HG02981 (cell line): Measurements from ENCODE around the gene WIPF1.

Experiments
- ATAC-seq: cut with Tn5 transposase; IDR thresholded peaks from one replicate; pipeline ENCODE4 v1.9.1; 2021; ENCODE audit warnings: mild to moderate bottlenecking, moderate library complexity; ENCODE audit not compliant: unreplicated experiment

WIPF1 gene

DNA sequence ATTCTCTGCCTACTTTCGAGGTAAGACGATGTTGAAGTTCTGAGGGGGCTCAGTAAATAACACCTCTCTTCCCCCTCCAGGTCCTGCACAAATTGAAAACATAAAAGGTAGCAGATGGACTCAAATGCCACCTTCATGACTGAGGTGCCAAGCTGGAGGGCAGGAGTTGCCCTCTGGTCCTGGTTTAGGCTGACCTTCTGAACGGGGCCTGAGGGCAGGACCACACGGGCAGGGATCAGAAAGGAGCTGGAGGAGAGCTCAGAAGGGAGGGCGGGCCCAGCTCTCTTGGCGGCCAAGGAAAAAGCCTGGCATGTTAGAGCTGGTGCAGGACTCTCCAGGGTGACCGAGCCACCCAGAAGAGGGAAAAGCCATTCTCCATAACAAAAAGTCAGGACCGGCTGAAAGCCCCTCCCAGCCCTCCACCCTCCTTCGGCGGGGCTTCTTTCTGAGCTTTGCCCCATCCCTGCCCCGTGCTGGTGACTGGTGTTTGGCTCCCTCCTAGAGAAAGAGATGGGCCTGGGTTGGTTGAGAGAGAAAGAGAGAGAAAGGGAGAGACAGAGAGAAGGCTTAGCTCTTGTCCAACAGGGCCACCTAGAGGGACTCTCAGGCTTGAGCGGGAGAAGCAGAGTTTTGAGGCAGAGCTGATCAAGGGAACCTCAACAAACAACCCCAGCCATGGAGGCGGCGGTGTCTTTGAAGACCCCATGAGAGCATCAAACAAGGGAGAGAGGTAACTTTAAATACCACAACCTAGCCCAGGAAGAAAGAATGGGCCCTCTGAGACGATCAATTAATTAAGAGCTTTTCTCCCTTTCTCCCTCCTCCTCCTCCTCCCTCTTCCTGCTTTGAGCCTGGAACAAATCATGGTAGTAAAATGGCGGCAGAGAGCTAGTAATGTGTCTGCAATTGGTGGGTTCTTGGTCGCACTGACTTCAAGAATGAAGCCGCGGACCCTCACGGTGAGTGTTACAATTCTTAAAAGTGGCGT is 50.8 kb downstream of the WIPF1 start:
- ATAC-seq, result peak; percentile 49

DNA sequence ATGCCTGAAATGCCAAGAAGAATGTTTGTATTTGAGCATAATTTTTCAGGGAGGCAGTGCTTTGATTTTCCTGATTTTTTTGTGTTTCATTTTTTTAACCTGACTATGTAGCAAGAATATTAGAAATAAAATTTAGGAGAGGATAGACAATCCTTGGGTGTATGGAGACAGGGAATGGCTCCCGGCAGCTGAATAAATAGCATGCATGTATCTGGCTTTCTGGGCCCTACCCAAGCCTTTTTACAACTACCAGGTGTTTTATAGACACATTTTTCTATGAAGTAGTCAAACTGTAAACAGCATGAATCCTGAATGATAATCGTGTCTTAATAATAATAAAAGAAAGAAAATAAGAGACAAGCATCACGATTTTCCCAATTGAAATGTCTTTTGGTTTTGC is 52.4 kb downstream of the WIPF1 start:
- ATAC-seq, result no peak

DNA sequence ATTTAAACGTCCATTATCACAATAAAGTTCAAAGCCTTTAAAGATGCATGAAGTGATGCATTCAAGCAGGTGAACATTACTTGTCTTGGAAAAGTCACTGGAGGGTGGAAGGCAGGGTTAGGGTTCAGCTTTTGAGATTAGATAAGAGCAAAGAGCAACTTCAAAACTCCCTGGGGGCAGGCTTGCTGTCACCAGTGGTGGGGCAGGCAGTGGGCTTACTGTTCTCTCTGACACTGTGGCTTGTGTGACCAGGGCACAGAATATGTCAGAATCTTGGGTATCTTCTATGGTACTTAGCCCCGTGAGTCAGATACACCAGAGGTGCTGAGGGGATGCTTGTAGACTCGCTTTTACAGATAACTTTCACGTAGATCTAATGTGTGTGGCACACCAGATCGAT is 52.8 kb downstream of the WIPF1 start:
- ATAC-seq, result no peak

DNA sequence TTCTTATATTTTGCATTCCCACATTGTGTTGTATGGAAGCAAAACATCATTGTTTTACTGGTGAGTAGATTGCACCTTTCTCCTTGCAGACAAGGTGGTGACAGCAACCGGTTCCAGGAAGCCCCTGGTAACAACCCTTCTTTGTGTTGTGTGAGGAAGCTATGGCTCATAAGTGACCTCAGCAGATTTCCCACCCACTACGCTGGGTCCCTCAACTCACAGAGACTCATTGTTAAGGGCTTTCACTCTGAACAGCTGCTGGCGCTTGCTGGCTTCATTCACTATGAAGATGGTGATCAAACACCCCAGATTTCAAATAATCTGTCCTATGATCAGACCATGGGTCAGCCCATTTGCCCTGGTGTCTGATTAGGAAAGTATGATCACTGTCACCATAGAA is 53.4 kb downstream of the WIPF1 start:
- ATAC-seq, result no peak

DNA sequence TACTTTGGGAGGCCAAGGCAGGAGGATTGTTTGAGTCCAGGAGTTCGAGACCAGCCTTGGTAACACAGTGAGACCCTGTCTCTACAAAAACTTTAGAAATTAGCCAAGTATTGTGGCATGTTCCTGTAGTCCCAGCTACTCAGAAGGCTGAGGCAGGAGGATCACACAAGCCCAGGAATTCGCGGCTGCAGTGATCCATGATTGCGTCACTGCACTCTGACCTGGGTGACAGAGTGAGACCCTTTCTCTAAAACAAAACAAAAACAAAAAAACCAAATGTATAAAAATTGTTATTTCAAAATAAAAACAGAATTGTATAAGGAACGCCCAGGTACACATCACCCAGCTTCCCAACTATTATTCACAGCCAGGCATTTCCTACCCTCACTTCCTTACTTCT is 56.7 kb downstream of the WIPF1 start:
- no peak for ATAC-seq

DNA sequence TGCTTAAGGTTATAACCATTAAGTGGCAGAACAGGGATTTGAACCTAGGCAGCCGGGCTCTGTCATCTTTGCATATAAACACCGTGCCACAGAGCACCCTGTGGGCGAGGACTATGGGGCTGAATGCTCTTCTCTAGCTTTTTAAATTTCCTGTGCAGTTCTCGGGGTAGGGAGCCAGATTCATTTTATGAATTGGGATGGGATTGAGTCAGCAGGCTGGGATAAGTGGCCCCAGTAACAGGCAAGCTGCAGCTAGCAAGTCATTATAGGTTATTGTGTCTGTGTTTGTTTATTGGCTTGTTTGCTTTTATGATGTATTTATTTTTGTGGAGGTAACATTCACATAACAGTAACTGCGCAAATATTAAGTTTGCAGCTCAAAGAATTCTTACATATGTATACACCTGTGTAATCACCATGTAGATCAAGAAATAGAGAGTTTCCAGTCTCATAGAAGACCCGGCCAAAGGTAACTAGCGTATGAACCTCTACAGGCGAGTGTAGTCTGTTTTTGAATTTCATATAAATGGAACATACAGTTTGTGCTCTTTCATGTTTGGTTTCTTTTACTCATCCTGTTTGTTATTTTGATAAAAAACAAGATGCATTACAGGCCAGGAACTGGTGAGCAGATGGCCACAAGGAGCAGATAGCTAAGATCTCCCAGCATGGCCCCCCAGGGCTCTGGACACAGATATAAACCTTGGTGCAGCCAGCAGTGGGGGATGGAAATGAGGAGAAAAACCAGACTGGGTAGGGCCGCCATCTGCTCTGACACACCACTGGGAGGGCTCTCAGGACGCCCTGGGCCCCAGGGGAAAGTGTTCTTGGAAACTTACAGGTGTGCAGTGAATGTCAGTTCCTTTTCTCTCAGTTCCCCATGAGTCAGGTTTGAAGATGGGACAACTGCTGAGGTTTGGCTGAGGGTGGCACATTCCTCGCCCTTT is 61.6 kb downstream of the WIPF1 start:
- no peak for ATAC-seq

DNA sequence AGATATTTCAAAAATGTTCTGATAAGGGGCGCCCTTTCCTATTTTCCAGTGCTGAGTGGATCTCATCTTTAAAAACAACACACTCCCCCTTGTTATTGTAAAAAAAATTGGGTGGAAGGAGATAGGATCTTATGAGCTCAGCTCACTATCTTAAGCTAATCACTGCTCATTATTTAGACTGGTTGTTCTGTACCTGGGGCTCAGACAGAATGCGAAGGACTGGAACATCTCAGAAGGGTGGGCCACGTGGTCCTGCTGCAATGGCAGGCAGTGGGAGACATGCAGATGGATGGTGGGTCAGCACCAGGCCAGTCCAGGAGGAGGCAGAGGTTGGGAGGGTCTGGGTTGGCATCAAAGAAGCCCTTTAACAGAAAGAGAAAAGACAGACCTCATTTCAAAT is 62.5 kb downstream of the WIPF1 start:
- no peak for ATAC-seq

DNA sequence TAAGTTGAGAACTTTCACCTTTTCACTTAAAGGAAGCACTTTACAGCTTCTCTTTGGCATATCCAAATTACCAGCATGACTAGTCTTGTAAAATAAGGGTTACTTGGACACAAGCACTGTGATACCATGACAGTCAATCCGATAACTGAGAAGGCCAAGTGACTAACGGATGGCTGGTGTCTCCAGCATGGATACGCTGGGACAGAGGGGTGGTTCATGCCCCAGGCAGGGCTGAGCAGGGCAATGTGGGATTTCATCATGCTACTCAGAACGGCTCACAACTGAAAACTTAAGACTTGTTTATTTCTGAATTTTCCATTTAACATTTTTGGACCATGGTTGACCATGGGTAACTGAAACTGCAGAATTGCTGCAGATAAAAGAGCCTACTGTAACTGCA is 67.7 kb downstream of the WIPF1 start:
- no peak for ATAC-seq

DNA sequence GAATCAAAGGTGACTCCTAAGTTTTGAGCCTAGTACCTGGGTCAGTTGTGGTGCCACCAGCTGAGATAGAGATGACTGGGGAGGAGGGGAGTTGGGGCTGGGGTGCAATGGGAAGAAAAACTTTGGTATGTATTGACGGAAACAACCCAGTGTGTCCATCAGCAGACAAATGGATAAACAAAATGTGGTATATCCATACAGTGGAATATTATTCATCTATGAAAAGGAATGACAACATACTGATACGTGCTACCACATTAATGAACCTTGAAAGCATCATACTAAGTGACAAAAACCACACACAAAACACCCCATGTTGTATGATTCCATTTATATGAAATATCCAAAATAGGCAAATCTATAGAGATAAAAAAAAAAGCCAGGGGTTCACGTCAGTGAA is 69.6 kb downstream of the WIPF1 start:
- ATAC-seq, result no peak

DNA sequence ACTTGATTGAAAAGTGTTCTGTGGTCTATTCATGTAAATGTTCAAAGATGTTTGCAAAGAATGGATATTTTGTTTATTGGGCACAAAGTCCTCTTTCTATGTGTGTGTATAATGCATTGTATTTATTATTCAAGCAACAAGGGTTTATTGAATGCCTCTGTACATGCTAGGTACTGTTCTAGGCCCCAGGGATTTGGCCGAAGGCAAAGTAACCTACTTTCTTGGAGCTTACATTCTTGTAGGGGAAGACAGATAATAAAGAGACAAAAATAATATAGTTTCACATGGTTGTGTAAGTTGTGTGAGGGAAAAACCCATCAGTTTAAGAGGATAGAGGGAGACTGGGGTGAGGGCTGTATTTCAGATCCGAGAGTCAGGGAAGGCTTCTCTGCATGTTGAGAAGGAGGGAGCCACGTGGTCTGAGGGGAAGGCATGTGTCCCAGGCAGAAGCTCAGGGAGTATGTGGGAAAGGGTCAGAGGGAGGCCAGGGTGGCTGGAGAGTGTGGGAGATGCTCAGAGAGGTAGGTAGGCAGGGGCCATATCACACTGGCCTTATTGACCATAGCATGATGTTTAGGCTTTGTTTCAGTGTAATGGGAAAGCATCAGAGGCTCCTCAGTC is 70.4 kb downstream of the WIPF1 start:
- ATAC-seq, result no peak

DNA sequence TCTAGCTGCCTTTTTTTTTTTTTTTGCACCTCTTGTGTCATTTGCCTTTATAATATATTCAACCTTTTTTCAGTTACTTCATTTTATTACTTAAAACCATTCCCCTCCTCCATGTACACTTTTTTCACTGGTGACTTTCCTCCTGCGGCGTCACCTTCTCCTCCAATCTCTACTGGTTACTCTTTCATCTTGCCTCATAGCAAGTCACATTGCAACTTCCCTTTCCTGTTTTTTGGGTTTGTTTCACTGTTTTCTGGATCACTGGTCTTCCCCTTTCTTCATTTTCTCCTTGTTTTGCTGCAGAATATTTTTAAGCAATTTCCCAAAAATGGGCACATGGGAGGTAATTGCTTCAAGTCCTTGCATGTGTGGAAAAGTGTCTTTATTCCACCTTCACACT is 73.1 kb downstream of the WIPF1 start:
- ATAC-seq, result no peak

DNA sequence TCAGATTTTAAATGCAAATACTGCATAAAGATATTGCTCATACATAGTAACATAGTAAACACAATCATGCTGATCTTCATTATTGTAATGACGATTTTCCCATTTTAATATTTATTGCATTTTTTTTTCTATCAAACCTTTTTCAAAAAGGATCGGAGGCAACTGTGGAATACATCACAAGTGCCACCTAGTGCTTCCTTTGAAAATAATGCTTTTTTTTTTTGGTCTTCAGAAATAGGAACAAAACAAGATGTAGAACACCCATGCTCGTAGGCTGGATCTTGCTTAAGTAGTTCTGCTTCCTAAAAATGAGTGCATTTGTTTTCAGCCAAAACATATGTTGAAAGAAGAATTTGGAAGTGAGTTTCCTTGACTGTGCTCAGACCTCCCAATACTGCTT is 75.1 kb downstream of the WIPF1 start:
- no peak for ATAC-seq

DNA sequence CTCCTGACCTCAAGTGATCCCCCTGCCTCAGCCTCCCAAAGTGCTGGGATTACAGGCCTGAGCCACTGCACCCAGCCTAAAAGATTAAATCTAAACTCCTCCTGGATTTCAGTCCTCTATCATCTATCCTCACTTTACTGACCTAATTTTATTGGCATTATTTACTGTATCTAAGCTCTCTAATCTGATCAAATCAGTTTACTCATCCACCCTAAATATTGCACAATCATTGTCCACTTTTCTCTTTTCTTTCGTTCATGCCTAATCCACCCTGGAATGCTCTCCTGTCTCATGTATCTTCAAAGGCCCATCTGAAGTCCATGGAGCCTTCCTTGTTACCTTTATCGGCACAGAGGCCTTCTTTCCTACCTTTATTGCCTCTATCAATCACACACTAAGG is 79.2 kb downstream of the WIPF1 start:
- no peak for ATAC-seq

DNA sequence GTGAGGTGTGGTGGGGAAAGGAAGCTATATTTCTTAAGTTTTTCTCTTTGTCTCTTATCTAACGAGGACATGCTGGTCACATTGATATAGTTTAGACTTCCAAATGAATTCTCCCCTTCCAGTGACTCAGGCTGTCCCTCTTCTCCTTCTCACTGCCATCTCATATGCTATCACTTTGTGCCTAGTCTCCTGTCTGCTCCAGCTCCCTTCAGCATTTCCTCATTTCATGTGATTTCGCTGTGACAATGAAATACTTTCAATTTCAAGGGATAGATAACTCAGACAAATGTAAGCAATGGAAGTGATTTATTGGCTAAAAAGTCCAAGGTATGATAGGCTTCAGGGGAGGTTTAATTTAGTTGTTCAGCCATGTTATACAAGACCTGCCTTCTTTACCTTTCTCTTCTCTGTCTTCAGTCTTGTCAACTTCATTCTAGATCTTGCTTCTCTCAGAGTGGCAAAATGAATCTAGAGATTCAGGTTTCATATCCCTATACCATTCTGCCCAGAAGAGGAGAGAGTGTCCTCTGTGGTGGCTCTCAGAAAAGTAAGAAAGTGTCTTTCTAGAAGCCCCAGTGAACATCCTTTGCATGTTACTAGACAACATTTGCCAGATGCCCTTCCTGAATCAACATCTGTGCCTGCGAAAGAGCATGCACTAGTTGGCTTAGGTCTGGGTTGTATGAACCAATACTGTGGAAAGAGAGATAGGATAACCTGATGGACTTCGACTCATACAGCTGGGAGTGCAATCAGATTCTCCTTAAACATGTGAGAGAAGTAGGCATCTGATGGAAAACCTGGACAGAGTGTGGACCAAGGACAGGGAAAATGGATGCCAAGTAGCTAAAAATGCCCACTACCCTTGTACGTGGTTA is 80.9 kb downstream of the WIPF1 start:
- peak; percentile 47 for ATAC-seq

DNA sequence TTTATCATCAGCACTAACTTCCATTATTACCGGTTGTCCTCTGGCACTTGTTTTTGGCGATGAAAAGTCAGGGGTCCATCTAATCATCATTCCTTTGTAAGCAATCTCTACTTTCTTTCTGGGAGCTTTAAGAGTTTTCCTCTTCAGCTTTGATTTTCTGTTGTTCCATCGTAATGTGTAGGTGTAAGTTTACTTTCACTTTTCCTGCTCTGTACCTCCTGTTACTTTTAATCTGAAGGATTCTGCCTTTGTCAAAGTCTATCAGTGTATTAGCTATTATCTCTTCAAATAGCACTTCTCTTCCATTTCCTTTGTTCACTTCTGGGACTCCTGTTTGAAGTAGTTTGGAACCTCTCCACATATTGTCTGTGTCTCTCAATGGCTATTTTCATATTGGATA is 85.3 kb downstream of the WIPF1 start:
- ATAC-seq, result no peak

DNA sequence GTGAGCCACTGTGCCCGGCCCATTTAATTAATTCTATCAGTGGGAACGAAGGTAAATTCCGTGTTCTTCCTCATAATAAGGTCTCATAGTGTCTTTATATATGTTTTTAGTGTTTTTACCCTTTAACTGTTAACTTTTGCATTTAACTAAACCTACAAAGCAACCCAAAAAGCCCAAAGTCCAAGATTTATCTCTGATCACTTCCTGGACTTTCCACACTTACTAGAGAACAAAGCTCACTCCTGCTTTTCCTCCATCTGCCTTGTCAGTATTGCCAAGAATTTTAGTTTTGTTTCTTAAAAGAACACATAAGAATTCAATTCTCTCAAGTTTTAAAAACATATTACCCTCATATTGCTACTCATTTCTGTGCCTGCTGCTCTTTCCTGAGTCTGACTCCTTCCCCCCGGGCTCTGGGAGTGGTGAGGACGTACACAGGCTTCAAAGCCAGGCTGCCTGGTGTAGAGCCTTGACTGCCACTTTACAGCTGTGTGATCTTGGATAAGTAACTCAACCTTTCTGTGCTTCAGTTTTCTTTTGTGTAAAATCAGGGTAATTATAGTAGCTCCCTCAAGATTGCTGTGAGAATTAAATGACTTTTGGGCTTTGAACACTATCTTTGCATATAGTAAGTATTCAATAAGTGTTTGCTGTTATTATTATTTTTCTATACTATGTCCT is 85.9 kb downstream of the WIPF1 start:
- no peak for ATAC-seq

DNA sequence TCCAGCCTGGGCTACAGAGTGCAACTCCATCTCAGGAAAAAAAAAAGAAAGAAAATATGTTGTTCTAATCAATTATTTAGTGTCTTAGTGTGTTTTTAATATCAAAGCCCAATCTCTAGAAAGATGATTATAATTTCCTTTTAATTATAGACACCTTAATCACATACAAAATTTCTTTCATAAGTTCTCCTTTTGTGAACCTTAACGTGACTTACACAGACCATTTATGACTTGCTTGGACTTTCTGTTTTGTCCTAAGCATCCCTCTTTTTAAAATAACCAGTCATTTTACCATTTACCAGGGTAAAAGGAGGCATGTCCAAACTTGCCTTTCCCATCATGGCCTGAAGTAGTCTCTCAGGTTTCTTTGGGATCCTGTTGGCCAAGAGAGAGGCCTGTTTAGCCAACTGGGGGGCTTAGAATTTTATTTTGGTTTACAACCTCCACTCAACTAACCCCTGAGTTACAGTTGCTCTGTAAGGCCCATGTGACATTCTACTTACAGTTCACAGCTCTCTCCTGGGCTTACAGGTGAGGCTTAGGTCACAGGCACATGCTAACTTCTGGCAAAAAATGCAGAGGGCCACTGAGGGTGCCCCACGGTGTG is 86.9 kb downstream of the WIPF1 start:
- no peak for ATAC-seq
